Measurements from ENCODE around the gene SPOCK1.

Gene SPOCK1

GRCh38 chr5:137516251-137516797 is 17.2 kb upstream of the SPOCK1 start:
- Histone ChIP-seq H3K4me3 (no peak overlapping the region), H3K27ac (no peak overlapping the region)
- no peak for DNase-seq (ENCODE audit: low spot score)
- no peak for TF ChIP-seq CTCF (IDR thresholded peaks at IDR 0.05)

DNA sequence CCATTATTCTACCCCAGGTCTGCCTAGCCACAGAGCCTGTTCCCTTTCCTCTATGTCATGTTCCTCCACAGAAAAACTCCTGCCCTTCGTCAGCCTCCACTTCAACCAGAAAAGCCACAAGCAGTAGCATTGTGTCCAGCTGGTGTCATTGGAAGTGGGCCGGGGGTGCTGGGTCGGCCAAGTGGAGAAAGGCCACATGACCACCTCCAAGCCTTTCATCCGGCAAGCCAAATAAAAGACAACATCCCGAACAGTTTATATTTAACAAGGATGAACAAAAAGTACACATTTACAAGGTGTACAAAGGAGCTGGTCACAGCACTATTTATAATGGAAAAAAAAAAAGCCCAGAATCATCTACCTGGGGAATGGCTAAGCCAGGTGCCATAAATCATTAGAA is 16.1 kb upstream of the SPOCK1 start:
- no peak for DNase-seq (ENCODE audit: low spot score)
- no peak for TF ChIP-seq CTCF (IDR thresholded peaks at IDR 0.05)
- Histone ChIP-seq H3K27ac (no peak overlapping the region), H3K4me3 (no peak overlapping the region)

DNA sequence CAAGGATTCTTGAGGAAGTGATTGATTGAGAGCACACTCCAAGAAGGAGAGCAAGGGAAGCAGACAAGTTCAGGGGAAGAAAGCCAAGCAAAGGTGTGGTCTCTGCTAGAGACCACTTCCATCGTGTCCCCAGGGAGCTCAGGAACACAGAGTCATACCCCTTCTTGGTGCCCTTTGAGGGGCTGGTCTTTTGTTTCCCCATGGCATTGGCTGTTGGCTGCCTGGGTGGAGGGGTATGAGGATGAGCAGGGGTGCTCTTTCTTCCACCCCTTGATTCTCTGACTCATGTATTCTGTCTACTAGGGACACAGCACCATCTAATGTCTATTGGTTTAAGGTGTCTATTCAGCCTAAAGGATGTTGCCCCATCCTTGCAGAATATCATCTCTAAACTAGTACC is 11.5 kb upstream of the SPOCK1 start:
- Histone ChIP-seq H3K27ac (no peak overlapping the region), H3K4me3 (no peak overlapping the region)
- no peak for DNase-seq (ENCODE audit: low spot score)
- TF ChIP-seq CTCF (IDR thresholded peaks at IDR 0.05), result no peak

GRCh38 chr5:137507150-137507549 is 8.0 kb upstream of the SPOCK1 start:
- Histone ChIP-seq H3K4me3 (no peak overlapping the region), H3K27ac (no peak overlapping the region)
- DNase-seq (ENCODE audit: low spot score), result no peak
- TF ChIP-seq CTCF (IDR thresholded peaks at IDR 0.05), result no peak

DNA sequence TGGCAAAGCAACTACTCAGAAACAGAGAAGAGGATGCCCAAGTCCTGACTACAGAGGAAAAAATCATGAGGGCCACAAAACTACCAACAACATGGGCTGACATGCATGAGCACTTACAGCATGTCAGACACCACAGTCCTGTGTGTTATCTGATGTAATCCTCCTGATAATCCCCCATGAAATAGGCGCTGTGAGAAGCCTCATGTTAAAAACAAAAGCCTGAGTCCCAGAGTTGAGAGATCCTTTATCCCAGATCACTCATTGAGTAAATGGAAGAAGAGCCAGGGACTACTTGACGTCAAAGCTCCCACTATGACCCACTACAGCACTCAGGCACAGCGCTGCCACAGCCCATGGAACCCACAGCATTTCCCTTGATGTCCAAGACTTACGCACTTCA is 7.2 kb upstream of the SPOCK1 start:
- no peak overlapping the region for H3K27ac ChIP-seq
- DNase-seq (ENCODE audit: low spot score), result no peak
- no peak overlapping the region for H3K4me3 ChIP-seq
- no peak for TF ChIP-seq CTCF (IDR thresholded peaks at IDR 0.05)

DNA sequence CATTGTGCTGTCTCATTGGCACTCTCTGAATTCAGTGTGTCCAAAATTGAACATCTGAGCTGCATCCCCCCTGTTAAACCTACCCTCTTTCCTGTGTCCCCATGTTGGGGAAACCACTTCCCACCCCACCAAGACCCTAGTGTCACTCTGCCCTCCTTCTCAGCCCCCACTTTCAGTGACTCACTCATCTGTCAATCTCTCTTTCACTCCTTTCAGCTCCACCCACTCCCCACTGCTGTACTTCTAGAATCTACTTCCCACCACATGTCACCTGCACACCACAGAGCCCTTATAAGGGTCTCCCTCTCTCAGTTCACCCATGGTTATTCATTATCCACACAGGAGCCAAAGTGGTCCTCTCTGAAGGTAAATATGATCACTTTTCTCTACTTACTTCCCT is 5.8 kb upstream of the SPOCK1 start:
- no peak overlapping the region for H3K27ac ChIP-seq
- DNase-seq (ENCODE audit: low spot score), result no peak
- no peak for TF ChIP-seq CTCF (IDR thresholded peaks at IDR 0.05)
- no peak overlapping the region for H3K4me3 ChIP-seq

GRCh38 chr5:137503456-137503855 is 4.3 kb upstream of the SPOCK1 start:
- no peak overlapping the region for H3K27ac ChIP-seq
- H3K4me3 ChIP-seq, result no peak overlapping the region
- TF ChIP-seq CTCF (IDR thresholded peaks at IDR 0.05), result no peak
- DNase-seq (ENCODE audit: low spot score), result no peak
